ENCODE data around the gene SH3PXD2B.

DNA sequence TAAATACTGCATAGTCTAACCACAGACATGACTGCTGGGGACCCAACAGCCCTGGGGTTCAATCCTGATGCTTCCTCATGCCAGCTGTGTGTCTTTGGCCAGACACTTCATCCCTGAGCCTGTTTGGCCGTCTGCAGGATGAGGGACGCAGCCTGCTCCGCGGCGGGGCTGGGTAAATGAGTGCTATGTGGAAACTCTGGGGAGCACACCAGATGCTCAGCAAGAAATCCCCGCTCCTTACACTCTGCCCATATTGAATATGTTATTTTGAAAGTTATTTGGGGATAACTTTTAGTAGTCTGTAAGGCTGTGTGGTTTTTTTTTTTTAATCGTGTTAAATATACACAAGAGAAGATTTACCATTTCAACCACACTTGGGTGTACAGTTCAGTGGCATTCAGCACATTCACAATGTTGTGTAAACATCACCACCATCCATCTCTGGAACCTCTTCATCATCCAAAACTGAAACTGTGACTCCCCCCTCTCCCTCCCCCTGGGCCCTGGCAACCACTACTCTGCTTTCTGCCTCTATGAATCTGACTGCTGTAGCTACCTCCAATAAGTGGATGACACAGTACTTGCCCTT, 42.7 kb downstream of the SH3PXD2B start:
- TF ChIP-seq POLR2AphosphoS5 (IDR thresholded peaks at IDR 0.05; ENCODE audit: low read depth, low read length), result no peak
- TF ChIP-seq TAF1 (IDR thresholded peaks at IDR 0.05; ENCODE audit: borderline replicate concordance, insufficient read depth, low read length), result no peak
- TF ChIP-seq, protein P1, sequence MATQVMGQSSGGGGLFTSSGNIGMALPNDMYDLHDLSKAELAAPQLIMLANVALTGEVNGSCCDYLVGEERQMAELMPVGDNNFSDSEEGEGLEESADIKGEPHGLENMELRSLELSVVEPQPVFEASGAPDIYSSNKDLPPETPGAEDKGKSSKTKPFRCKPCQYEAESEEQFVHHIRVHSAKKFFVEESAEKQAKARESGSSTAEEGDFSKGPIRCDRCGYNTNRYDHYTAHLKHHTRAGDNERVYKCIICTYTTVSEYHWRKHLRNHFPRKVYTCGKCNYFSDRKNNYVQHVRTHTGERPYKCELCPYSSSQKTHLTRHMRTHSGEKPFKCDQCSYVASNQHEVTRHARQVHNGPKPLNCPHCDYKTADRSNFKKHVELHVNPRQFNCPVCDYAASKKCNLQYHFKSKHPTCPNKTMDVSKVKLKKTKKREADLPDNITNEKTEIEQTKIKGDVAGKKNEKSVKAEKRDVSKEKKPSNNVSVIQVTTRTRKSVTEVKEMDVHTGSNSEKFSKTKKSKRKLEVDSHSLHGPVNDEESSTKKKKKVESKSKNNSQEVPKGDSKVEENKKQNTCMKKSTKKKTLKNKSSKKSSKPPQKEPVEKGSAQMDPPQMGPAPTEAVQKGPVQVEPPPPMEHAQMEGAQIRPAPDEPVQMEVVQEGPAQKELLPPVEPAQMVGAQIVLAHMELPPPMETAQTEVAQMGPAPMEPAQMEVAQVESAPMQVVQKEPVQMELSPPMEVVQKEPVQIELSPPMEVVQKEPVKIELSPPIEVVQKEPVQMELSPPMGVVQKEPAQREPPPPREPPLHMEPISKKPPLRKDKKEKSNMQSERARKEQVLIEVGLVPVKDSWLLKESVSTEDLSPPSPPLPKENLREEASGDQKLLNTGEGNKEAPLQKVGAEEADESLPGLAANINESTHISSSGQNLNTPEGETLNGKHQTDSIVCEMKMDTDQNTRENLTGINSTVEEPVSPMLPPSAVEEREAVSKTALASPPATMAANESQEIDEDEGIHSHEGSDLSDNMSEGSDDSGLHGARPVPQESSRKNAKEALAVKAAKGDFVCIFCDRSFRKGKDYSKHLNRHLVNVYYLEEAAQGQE (IDR thresholded peaks at IDR 0.05; ENCODE audit: insufficient read depth in 1 of 2, low read depth in 2 of 2, low read length in 2 of 2), result no peak
- TF ChIP-seq SIN3A (IDR thresholded peaks at IDR 0.05; ENCODE audit: borderline replicate concordance, insufficient read depth, low read length), result no peak

Data from PFSK-1 (cell line).